Activated CD4-positive, alpha-beta T cell treated with anti-CD3 and anti-CD28 coated beads, Interleukin-2, Interleukin-4, amounts not matched to agents 100 ng/mL and 50 ng/mL, durations not matched to agents 16 hours and 8 hours (primary cell): ENCODE data around the gene RAD51B.

Experiments
- DNase-seq: peaks from one replicate; pipeline ENCODE4 v3.0.0-alpha.2; 2020; ENCODE audit warnings: low spot score

The RAD51B gene

DNA sequence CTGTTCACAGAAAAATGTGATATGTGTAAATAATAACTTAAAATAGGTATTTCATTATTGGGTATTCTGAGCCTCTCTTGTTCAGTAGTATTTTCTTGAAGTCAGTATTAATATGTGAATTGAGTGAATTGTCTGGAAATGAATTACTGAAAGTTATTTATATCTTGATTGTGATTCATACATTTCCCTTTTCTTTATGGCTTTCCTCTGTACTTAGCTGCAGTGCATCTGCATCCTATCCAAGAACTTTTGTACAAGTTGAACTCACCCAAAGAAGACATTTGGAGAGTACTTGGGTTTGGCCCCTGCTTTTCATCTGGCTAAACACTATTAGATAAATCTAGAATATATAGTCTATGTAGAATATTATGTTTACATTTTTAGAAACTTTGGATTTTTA is 326.0 kb downstream of the RAD51B start:
- no peak for DNase-seq

DNA sequence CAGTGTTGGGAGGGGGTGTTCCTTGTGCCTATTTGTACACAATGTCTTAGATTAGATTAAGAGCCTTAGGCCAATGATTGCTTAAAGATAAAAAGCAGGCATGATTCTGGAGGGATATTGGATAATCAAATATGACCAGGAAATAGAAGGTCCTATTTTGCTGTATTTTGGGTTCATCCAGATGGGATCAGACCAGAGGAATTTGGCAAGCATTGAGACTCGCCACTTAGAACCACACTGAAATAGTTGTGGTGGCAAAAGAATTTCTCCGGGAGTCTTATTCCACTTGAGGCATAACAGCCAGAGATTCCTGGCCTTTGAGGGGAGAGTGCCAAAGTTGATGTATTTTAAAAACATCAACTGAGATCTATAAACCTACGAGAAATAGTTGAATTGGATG is 327.2 kb downstream of the RAD51B start:
- DNase-seq = no peak

DNA sequence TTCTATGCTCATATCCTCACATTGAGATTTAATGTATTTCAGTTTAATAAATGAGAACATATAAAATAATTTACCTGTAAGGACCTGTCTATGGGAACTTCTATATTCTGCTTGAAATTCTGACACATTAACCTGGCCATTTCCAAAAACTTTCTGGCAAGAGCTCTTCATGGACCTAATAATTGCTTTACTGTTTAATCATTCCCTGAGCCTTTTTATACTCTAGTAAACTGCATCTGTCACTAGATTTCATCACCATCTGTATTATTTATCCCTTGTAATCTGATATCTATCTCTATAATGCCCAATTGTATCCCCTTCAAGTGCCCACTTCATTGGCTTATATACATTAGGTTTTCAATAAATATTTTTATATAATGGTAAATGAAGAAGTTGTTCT is 327.7 kb downstream of the RAD51B start:
- no peak for DNase-seq

DNA sequence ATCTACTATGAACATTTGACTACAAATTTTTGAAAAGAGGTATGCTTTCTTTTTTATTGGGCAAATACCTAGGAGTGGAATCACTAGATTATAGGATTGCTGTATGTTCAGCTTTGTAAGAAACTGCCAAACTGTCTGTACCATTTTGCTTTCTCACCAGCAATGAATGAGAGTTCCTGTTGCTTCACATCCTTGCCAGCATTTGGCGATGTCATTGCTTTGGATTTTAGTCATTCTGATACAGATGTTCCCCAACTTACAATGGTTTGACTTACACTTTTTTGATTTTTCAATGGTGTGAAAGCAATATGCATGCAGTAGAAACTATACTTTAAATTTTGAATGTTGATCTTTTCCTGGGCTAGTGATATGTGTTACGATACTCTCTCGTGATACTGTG is 328.7 kb downstream of the RAD51B start:
- peak; percentile 13 for DNase-seq

DNA sequence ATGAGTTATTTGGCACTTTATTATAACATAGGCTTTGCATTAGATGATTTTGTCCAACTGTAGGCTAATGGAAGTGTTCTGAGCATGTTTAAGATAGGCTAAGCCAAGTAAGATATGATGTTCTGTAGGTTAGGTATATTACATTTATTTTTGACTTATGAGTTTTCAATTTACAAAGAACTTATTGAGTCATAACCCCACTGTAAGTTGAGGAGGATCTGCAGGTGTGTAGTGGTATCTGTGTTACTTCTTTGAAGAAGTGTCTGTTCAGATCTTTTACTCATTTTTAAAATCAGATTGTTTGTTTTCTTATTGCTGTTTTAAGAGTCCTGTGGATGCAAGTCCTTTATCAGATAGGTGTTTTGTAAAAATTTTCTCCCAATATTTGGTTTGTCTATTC is 329.2 kb downstream of the RAD51B start:
- DNase-seq = no peak

DNA sequence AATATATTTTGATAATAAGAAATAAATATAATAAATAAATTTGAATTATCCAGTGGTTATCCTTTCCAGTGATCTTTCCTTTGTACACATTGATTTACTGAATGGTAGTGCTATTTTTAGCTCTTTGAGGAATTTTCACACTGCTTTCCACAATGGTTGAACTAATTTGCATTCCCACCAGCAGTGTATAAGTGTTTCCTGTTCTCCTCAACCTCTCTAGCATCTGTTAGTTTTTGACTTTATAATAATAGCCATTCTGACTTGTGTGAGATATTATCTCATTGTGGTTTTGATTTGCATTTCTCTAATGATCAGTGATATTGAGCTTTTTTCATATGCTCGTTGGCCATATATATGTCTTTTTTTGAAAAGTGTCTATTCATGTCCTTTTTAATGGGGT is 333.7 kb downstream of the RAD51B start:
- no peak for DNase-seq

DNA sequence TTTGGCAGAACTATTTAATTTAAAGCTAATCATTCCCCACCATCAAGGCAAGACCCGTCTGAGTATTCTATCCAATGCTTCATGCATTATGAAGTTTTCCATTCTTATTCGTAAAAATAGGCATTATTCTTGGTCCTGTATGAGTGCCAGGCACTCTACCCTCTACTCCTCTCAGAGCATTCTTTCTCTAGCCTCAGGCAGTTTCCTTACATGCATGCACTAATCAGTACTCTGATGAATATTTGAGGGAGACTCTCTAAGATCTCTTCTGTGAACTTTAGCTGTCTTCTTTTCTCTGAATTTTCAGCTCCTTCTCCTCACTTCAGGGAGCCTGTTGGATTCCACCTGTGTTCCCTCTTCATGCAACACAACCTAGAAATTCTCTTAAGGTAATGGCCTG is 334.7 kb downstream of the RAD51B start:
- DNase-seq = no peak

DNA sequence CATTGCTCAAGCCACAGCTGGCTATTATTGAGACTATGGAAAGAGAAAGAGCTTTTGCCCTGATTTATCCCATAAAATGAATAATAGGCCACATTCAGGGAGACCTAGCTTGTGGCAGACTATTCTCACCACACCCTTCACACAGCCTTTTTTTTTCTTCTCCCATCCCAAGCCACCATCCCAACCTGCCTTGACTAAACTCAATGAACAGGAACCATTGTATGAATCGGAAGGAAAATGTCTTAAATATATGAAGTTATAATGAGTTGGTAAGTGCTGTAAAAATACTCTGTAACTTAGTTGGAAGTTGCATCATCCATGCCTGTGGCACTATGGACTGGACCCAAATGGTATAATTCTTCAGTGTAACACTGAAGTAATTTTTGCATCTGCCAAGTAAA is 338.4 kb downstream of the RAD51B start:
- DNase-seq = no peak

DNA sequence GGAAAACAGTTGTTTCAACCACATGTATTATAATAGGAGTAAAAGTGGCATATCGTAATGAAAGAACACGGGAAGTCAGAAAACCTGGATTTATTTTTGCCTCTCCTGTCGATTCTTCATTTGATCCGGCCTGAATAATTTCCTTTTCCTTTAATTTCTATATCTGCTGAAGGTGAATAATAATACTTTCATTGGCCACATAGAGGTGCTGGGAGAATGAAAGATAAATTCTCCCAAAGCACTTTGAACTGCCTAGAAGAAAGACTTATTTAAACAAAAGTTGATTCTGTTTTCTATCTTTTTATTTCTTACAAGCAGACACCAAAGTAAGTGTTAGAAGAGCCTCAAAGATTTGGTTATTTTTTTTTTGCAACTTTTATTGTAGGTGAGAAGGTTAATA is 339.1 kb downstream of the RAD51B start:
- no peak for DNase-seq

DNA sequence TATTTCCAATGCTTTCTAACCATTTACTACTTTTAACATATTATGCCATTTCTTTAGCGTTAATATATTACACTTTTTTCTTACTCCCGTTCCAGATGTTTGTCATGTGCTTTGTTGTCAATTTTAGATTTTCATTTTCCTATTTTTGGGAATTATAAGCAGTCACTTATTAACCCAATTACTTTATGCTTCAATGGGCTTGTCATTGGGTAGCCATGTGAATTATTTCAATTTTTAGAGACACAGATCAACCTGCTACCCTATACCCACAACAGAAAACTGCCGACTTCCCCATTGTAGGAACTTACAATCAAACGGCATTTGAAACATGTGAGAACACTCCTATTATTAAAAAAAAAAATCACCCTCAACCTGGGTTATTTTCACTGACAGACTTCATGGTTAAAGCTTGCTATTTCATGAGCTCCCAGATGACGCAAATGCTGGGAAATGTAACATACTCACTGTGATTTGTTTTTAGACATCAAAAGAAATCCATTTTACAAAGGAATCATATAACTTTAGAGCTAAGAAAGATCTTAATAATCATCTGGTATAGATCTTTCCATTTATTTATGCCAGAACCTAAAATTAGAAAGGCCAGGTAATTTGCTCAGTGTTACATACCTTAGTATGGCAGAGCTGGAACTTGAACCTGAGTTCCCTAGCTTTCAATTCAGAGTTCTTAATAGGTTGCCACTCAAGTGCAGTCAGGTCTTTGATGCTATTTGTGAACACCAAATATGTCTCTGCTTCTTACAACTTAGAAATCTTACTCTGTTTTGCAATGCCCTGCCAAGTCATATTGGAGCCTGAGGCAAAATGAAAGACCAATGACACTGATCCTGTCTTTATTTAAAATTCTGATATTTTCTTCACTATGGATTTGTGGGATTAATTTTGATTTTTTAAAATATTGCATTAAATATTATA is 340.4 kb downstream of the RAD51B start:
- DNase-seq = no peak

DNA sequence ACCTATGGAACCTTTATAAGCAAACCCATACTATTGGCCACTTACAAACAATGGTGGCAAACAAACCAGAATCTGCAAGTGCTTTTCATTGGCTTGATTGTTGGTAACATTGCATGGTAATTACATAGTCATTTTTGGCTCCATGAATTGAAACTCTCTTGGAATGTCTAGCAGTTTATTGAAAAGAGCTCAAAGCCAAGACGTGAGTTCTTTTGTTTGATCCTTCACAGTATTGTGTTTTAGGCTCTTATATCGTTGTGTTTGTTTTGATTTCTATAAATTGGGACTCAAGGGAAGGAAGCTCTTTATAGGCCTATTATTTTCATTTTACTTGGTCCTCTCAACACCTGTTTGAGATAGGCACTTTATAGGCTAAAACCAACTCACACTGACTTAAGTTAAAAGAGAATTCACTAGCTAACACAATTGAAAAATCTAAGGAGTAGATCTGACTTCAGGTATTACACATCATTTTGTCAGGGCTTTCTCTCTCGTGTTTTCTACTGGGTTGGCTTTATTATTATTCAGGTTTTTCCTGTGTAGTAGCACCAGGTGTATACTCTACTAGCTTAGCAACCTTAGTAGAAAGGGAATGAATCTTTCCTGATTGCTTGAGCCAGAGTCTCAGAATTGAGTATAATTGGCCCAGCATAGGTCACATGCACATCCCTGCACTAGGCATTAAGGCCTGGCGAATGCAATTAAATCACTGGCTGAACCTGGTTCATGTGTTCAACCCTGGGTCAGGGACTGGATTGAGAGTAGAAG is 341.4 kb downstream of the RAD51B start:
- no peak for DNase-seq

DNA sequence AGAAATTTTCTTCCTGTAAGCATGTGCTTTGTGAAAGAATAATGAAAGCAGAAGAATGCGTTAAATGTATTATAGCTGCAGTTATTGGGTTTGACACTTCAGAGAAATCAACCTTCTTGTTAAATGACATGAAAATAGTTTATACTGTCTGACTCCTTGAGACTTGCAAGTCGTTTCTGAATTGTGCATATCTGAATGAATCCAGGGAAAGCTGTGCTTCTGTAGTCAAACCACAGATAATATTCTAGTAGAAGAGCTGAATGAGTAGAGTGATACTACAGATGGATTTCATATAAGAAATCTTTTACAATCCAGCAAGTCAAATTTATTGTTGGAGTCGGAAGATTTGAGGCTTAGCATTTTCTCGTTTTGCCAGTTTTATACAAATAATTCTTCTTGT is 343.3 kb downstream of the RAD51B start:
- DNase-seq = no peak

DNA sequence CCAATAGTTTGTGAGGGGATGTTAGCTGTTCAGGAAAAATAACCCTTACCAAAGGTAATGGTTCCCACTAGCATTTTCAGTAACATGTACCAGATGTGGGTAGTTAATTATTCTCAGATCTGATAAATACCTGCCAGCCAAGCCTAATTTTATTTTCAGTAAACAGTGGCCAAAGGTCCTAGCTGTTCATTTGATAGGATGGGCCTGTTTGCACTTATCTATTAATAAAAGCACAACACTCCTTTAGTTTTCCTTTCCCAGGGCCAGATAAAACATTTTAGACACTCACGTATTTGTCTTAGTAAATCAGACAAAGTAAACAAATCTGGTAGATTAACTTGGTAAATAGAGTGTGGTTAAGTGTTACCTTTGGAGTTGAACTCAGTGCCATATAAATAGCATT is 345.1 kb downstream of the RAD51B start:
- DNase-seq = no peak

DNA sequence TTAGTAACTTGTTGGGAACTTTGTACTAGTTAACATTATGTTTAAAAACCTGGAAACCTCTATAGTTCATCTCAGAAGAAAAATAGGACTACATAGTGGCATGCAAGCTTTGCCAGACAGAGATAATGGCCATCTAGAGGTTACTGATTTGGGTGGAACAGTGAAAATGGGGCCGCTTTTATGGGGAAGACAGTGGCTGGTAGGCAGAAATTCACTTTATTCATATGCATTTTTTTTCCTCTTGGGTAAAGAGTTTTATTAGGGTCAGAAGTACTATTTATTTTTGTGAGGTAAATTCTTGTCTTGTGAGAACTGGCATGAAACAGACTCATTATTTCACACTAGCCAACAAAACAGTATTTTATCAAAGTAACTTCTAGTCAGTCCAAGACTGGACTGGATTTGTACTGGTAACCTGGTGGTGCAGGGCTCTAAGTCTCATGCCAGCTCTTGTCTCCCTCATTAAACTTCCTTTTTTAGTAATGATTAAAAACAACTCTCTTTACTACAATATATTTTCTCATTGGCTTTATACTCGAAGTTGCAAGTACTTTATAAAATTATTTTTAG is 345.8 kb downstream of the RAD51B start:
- DNase-seq = no peak

DNA sequence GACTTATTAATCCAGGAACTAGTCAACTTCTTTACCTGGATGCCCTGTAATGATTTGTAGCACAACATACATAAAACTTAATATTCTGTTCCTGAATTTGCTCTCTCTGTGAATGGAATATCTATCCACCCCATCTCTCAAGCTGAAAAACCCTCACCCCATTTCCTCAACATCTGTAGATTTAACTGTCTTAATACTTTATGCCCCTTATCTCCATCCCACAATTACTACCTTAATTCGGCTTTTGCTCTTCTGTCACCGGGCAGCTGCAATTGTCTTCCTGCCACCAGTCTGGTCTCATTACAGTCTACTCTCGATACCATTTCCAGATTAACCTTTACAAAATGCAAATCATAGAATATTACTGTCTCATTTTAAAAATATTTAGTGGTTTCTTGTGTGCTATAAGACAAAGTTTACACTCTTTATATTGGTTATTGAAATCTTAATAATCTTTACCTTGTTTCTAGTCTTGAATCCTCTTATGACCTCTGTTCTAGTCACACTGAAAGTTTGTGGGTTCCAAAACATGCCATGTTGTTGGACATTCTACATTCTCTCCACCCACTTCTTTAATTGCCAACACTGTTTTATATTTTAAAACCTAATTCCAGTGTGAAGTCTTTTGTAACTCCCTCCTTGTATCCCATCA is 347.3 kb downstream of the RAD51B start:
- DNase-seq = no peak

DNA sequence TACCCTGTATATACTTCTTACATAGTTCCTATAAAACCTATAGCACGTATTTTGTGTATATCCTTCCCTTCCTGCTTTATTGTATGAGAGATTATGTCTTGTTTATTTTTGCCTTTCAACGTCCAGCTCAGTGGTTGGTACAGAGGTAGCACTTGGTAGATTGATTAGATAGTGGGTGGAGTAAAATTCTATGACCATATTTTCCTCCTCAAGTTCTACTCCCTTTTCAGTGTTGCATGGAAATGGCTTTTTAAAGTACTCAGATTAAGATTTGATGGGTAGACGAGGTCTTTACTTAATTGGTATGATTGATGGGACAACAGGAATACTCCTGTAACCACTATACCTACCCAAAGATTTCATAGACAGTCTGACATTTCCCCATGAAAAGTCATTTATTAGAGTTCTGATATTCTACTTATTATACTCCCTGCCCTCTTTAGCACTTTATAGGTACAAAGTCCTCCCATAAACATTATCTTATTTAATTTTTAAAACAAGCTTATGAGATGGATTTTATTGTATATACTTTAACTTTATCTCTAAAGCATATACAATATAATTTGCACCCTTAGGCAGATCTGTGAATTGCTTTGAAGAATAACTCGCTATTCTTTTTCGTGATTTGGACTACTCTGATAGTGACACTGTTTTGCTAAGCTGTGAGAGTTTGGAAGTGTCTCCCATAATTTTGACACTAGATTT is 348.0 kb downstream of the RAD51B start:
- DNase-seq = no peak

DNA sequence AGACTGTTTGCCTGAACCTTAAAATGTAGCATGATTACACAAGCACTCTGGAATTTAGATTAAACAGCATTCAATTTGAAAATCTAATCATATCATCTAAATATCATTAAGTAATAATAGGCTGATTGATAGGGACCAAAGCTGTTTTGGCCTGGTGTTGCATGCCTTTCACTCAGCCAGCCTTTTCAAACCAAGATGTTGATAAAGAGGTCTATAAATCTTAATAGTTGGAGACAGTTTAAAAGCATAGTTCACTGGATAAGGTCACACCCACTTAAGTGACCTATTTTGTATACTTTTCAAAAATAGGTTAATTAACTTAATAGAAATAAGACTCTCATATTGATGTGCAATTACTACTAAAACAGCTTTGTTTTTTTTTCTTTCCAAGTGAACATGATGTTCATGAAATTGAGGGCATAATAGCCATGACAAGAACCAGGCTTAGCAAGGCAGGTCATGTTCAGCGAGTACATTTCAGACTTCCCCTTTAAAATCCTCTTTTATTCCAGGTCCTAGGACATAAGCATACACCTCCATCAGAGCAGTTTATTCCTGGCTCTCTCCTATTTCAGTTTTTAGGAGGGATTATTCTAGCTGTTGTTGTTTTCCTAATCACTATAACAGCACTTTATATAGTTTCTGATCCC is 349.0 kb downstream of the RAD51B start:
- no peak for DNase-seq

DNA sequence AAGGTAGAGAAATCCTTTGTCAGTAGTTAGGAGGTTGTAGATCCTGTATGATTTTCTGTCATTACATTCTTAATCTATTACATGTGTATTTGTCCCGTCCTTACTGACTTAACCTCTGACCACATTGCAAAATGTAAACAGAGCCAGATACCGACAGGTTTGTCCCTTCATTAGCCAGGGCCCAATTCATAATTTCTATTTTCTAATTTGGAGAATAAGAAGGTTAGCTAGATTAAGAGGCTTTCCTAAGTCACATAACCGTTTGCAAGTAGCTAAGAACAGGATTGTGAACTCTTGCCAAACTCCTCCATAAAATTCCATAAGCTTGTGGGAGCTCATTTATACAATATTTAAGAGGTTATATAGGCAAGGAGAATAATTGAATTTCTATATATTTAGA is 352.6 kb downstream of the RAD51B start:
- DNase-seq = no peak

DNA sequence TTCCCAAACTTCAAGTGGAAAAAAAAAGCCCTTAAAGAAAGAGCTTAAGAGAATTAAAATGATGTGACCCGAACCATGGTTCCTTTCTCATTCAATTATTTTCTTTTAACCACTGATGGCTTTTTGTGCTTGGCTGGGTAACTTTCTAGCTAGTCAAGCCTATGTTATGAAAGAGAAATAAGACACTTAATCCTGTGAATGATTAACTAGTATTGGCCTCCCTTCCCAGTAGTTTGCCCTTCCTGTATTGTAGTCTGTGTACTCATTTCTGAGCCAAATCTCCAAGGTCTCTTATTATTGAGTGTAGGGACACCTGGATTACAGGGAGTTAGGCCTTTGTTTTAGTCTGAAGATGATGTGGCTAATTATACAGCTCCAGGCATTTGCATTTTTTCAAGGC is 353.0 kb downstream of the RAD51B start:
- no peak for DNase-seq

DNA sequence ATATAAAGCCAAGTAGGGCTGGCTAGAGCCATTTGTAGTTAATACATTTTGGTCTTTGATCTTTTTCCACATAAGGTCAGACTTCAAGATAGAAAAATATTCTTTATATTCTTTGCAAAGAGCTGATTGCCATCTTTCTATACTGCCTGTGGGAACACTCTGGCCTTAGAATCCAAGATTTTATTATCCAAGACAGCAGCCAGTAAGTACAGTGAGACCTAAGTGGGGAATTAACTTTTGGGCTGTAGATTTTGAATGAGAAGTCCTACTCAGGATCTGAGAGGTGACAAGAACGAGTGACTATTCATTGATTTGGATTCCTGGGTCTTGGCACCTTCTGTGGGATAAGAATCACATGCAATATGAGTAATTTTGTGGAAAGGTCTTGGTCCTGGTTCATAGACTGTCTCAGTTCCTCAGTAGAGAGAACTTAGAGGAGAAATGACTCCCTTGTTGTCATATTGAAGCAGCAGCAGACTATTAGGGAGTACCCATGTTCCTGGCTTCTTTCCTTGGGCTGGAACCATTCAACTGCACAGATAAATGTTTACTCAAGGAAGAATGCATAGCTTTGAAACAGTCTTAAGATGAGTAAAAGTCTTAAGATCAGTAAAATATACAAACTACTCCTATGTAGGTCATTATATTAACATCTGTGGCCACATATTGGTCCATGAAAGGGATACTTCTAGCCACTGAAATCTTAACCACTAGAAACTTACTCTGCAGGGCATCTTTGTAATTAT is 353.8 kb downstream of the RAD51B start:
- DNase-seq = no peak

DNA sequence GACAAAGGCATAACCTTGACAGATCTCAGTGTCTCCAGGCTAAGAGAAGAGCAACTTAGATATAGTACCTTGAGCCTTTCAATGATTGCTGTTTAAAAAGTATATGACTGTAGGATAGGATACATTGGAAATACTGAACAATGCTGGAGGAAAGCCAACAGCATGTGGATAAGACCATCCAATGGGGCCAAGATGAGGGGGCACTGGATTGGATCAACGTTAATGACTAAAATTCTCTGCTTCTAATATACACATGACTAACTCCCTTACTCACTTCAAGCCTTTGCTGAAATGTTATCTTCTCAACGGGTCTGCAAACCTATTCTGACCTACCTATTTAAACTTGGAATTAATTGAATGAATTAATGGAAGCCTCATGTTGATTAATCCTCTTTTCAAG is 354.9 kb downstream of the RAD51B start:
- no peak for DNase-seq
